ENCODE measurements around the gene GBE1.

Gene GBE1

GRCh38 chr3:81735334-81735733 is 26.1 kb downstream of the GBE1 start:
- DNase-seq (ENCODE audit: low spot score in 2 of 2) (no peak), ATAC-seq (no peak)
- H3K4me1 Mint-ChIP-seq = peaks cover 13% of the 10 kb centered on the region
- H3K36me3 Mint-ChIP-seq = peaks cover 38% of the 10 kb centered on the region
- H3K27ac Mint-ChIP-seq = no peak overlapping the region
- H3K4me3 Mint-ChIP-seq = no peak overlapping the region
- no peaks in the 10 kb centered on the region for H3K9me3 Mint-ChIP-seq

DNA sequence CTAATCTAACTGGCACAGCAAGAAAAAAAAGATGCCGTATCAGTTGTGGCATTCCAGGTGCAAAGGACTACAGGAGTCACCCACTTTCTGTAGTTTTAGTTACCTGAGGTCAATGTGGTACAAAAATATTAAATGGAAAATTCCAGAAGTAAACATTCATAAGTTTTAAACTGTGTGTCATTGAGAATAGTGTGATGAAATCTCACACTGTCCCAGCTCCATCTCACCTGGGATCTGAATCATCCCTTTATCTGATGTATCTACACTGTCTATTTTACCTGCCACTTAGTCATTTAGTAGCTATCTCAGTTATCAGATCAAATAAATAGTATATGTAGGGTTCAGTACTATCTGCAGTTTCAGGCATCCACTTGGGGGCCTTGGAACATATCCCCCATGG is 26.7 kb downstream of the GBE1 start:
- no peak overlapping the region for H3K4me3 Mint-ChIP-seq
- DNase-seq (ENCODE audit: low spot score in 2 of 2) (no peak), ATAC-seq (peak; percentile 51)
- peaks cover 32% of the 10 kb centered on the region for H3K36me3 Mint-ChIP-seq
- no peak overlapping the region for H3K27ac Mint-ChIP-seq
- H3K9me3 Mint-ChIP-seq = no peaks in the 10 kb centered on the region
- H3K4me1 Mint-ChIP-seq = peaks cover 13% of the 10 kb centered on the region

- no peak for ATAC-seq
- no peaks in the 10 kb centered on the region for H3K9me3 Mint-ChIP-seq
- no peak overlapping the region for H3K27ac Mint-ChIP-seq
- H3K4me1 Mint-ChIP-seq = peaks cover 13% of the 10 kb centered on the region
- no peak for DNase-seq (ENCODE audit: low spot score in 2 of 2)
- no peak overlapping the region for H3K4me3 Mint-ChIP-seq
- H3K36me3 Mint-ChIP-seq = peaks cover 29% of the 10 kb centered on the region
Measured at GRCh38 chr3:81732642-81733041, 28.8 kb downstream of the GBE1 start.

DNA sequence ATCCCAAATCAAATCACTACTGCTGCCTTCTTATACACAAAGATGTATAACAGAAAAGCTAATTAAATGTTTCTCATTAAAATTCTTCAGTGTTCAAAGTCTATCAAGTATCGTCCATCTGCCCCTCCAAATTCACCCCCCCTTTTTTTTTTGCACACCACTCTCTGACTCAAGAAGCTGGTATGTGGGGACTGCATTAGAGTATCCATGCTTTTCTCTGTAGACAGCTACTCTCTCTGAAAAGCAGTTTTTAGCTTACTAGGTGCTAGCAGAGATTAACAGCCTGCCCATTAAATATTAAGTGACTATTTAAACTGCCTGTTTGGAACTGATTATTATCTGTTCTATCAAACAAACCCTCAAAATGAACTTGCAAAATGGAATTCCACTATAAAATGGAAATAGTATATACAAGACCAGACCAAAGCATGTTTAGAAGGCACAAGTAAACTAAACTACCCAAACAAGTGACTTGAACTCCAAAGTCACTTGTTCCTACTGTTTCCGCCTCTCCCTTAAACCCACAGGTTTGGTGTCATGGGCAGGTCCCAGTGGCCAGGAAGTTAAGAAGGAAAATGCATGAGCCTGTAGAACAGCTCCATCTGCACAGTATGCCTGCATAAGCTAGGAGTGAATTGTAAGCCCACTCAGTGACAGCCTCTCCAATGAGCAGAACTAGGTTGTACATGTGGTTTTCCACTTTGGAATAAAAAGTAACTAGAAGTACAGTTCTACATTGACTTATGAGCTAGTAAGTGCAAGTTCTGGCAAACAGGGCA is 32.5 kb downstream of the GBE1 start:
- Mint-ChIP-seq H3K36me3 (peaks cover 34% of the 10 kb centered on the region), H3K27ac (no peak overlapping the region), H3K9me3 (no peaks in the 10 kb centered on the region), H3K4me3 (no peak overlapping the region), H3K4me1 (peaks cover 7% of the 10 kb centered on the region)
- DNase-seq (ENCODE audit: low spot score in 2 of 2) = no peak
- no peak for ATAC-seq

DNA sequence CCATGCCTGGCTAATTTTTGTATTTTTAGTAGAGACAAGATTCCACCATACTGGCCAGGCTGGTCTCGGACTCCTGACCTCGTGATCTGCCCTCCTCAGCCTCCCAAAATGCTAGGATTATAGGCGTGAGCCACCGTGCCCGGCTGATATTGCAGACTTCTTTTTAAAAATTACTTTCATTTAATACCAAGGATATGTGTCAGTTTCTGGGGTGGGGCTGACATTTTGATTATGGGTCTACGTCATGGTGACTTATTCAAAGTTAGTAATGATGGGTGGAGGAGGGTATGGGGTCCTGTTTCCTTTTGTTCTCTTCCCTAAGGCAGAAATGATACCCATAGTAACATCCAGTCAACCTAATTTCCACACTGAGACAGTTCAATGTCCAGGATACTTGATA is 34.7 kb downstream of the GBE1 start:
- no peaks in the 10 kb centered on the region for H3K9me3 Mint-ChIP-seq
- H3K27ac Mint-ChIP-seq = no peak overlapping the region
- no peaks in the 10 kb centered on the region for H3K4me1 Mint-ChIP-seq
- peaks cover 23% of the 10 kb centered on the region for H3K36me3 Mint-ChIP-seq
- H3K4me3 Mint-ChIP-seq = no peak overlapping the region
- DNase-seq (ENCODE audit: low spot score in 2 of 2) (no peak), ATAC-seq (no peak)

DNA sequence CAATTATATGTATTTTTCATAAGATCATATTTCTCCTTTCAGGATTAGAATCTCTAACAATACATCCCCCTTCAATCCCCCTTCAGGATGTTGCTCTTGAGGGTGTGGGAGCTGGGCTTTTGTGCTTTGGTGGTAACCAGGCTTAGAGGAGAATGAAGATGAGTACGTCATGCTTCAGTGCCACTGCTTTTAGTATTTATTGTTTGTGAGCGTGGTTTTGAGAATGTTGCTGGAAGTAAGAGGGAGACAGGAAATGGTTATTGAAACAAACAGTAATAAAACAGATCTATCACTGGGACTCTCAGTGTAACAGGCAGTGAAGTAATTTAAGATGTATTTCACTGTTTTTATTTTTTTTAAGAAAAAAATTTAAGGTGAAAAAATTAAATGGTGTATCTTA is 35.3 kb downstream of the GBE1 start:
- Mint-ChIP-seq H3K27ac (no peak overlapping the region), H3K9me3 (no peaks in the 10 kb centered on the region), H3K4me1 (no peaks in the 10 kb centered on the region), H3K4me3 (no peak overlapping the region), H3K36me3 (peaks cover 23% of the 10 kb centered on the region)
- DNase-seq (ENCODE audit: low spot score in 2 of 2) (no peak), ATAC-seq (no peak)

- Mint-ChIP-seq H3K36me3 (peaks cover 37% of the 10 kb centered on the region), H3K9me3 (no peaks in the 10 kb centered on the region), H3K4me3 (no peak overlapping the region), H3K27ac (no peak overlapping the region), H3K4me1 (no peaks in the 10 kb centered on the region)
- no peak for ATAC-seq
- no peak for DNase-seq (ENCODE audit: low spot score in 2 of 2)
Measured at GRCh38 chr3:81723732-81724313, 37.6 kb downstream of the GBE1 start.

DNA sequence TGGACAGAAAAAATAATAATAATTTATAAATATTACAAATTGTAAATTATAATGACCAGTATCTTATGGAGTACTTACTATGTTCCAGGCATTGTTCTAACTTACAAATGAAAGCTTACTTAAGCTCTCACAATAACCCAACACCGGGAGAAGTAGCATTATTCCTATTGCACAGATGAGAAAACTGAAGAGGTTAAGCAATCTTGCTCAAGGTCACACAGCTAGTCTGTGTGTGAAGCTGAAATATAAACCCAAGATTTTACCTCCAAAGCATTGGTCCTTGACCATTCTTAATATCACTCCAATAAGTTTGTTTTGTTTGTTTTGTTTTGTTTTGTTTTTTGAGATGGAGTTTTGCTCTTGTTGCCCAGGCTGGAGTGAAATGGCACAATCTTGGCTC is 43.1 kb downstream of the GBE1 start:
- no peak for ATAC-seq
- DNase-seq (ENCODE audit: low spot score in 2 of 2) = no peak
- Mint-ChIP-seq H3K36me3 (peaks cover 20% of the 10 kb centered on the region), H3K4me1 (no peaks in the 10 kb centered on the region), H3K4me3 (no peak overlapping the region), H3K9me3 (no peaks in the 10 kb centered on the region), H3K27ac (no peak overlapping the region)

- no peak overlapping the region for H3K27ac Mint-ChIP-seq
- no peak overlapping the region for H3K4me3 Mint-ChIP-seq
- DNase-seq (ENCODE audit: low spot score in 2 of 2) = no peak
Measured at GRCh38 chr3:81716870-81717509, 44.5 kb downstream of the GBE1 start.

DNA sequence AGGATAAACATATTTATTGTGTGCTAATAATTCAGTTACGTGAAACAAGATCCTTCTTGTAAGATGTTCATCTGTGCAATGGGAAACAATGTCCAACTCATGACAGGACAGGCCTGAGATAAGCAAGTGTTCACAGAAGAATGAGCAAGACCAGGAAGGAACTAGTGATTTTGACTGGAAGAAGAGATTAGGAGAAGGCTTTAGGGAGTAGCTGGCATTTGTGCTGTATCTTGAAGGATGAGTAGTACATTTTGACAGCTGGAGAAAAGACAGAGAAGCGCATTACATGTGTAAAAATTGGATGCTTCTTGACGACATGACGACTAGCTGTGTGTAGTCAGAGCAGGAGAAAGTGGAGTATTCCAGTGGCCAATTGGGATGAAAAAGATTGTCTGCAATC is 48.4 kb downstream of the GBE1 start:
- no peak for ATAC-seq
- no peak overlapping the region for H3K27ac Mint-ChIP-seq
- no peaks in the 10 kb centered on the region for H3K9me3 Mint-ChIP-seq
- H3K36me3 Mint-ChIP-seq = peaks cover 18% of the 10 kb centered on the region
- H3K4me3 Mint-ChIP-seq = no peak overlapping the region
- DNase-seq (ENCODE audit: low spot score in 2 of 2) = no peak
- no peaks in the 10 kb centered on the region for H3K4me1 Mint-ChIP-seq

More at GRCh38 chr3:81716870-81717509, 44.5 kb downstream of the GBE1 start:
- Mint-ChIP-seq H3K4me1 (no peaks in the 10 kb centered on the region), H3K9me3 (no peaks in the 10 kb centered on the region), H3K36me3 (peaks cover 26% of the 10 kb centered on the region)
- no peak for ATAC-seq

GRCh38 chr3:81709606-81710005 is 51.8 kb downstream of the GBE1 start:
- Mint-ChIP-seq H3K4me3 (no peak overlapping the region), H3K4me1 (no peaks in the 10 kb centered on the region), H3K9me3 (no peaks in the 10 kb centered on the region), H3K27ac (no peak overlapping the region), H3K36me3 (peaks cover 29% of the 10 kb centered on the region)
- ATAC-seq (no peak), DNase-seq (ENCODE audit: low spot score in 2 of 2) (no peak)

GRCh38 chr3:81707996-81708395 is 53.4 kb downstream of the GBE1 start:
- Mint-ChIP-seq H3K27ac (no peak overlapping the region), H3K36me3 (peaks cover 36% of the 10 kb centered on the region), H3K4me3 (no peak overlapping the region), H3K9me3 (no peaks in the 10 kb centered on the region), H3K4me1 (no peaks in the 10 kb centered on the region)
- no peak for ATAC-seq
- no peak for DNase-seq (ENCODE audit: low spot score in 2 of 2)

DNA sequence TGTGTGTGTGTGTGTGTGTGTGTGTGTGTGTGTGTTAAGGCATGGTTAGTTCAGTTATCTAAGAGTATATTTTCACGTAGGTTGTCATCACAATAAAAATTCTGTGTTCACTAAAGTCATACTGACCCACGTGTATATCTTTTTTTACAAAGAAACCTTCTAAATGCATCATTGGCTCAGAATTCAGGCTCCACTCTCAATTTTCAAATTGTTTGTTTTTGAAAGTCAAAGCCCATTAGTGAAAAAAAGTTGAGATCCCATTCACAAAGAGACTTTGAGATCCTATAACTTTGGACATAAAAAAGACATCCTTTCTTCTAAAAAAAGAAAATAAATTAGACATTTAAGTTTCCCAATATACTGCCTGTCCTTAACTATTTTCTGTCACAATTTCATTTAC is 59.3 kb downstream of the GBE1 start:
- Mint-ChIP-seq H3K27ac (no peak overlapping the region), H3K4me1 (no peaks in the 10 kb centered on the region), H3K9me3 (no peaks in the 10 kb centered on the region), H3K36me3 (peaks cover 69% of the 10 kb centered on the region), H3K4me3 (no peak overlapping the region)
- ATAC-seq (no peak), DNase-seq (ENCODE audit: low spot score in 2 of 2) (no peak)

DNA sequence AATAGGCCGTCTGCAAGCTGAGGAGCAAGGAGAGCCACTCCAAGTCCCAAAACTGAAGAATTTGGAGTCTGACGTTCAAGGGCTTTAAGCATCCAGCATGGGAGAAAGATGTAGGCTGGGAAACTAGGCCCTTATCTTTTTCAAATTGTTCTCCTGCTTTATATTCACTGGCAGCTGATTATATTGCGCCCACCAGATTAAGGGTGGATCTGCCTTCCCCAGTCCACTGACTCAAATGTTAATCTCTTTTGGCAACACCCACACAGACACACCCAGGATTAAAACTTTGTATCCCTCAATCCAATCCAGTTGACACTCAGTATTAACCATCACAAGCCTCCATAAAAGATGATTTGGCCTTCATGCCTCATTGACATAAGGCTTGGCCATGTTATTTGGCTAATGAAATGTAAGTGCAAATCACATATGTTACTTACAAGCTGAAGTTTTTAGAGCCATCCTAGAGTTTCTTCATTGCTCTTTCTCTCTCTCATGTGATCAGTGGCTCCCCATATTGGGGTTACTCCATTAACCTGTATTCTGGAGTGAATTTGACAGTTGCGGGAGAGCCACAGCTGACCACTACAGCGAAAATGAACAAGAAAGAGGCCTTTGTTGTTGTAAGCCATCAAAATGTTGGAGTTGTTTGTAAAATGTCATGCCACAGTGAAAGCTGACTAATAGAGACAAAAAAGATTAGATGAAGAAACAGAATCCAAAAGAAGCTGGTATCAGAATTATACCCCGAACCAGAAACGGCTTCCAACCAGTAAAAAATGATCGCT is 61.7 kb downstream of the GBE1 start:
- Mint-ChIP-seq H3K4me1 (no peaks in the 10 kb centered on the region), H3K27ac (no peak overlapping the region), H3K36me3 (peaks cover 70% of the 10 kb centered on the region), H3K9me3 (no peaks in the 10 kb centered on the region), H3K4me3 (no peak overlapping the region)
- ATAC-seq (no peak), DNase-seq (ENCODE audit: low spot score in 2 of 2) (no peak)

DNA sequence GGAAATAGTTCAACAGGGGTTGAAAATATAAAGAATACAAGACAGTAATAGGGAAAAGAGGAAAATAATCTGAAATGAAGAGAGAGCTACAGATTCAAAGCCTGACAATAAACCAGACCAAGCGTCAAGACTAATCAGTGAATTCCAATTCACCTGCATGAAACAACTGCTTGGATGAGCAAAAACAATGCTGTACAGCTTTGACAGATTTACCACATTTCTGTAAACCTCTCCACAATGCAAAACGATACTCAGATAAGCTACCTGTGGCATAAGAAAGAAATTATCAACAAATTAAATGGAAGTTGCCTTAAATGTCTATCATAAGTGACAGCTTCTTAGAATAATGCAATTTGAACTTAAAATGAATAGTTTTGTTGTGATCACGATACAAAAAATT is 65.4 kb downstream of the GBE1 start:
- Mint-ChIP-seq H3K4me1 (peaks cover 6% of the 10 kb centered on the region), H3K36me3 (peaks cover 43% of the 10 kb centered on the region), H3K9me3 (no peaks in the 10 kb centered on the region), H3K4me3 (no peak overlapping the region), H3K27ac (no peak overlapping the region)
- DNase-seq (ENCODE audit: low spot score in 2 of 2) (no peak), ATAC-seq (no peak)
